GM18498 (cell line): ENCODE measurements around the gene CFAP77.

Experiments used
- ATAC-seq: cut with Tn5 transposase; IDR thresholded peaks from one replicate; pipeline ENCODE4 v1.9.1; 2021; ENCODE audit warnings: mild to moderate bottlenecking, moderate library complexity; ENCODE audit not compliant: unreplicated experiment

CFAP77 gene

GRCh38 chr9:132590318-132591182 lies 180.5 kb downstream of the CFAP77 start:
- ATAC-seq, result no peak

GRCh38 chr9:132591244-132591643 lies 181.2 kb downstream of the CFAP77 start:
- no peak for ATAC-seq

GRCh38 chr9:132591751-132592314 lies 181.8 kb downstream of the CFAP77 start:
- no peak for ATAC-seq

- ATAC-seq, result no peak
Observed at GRCh38 chr9:132592451-132592850, 182.4 kb downstream of the CFAP77 start.

GRCh38 chr9:132594412-132594811 lies 184.4 kb downstream of the CFAP77 start:
- ATAC-seq, result no peak

- no peak for ATAC-seq
Observed at GRCh38 chr9:132595319-132595718, 185.3 kb downstream of the CFAP77 start.

GRCh38 chr9:132596200-132596599 lies 186.2 kb downstream of the CFAP77 start:
- ATAC-seq, result no peak

GRCh38 chr9:132597073-132597775 lies 187.2 kb downstream of the CFAP77 start:
- no peak for ATAC-seq

- ATAC-seq, result no peak
Observed at GRCh38 chr9:132600326-132600984, 190.4 kb downstream of the CFAP77 start.

- no peak for ATAC-seq
Observed at GRCh38 chr9:132602207-132602606, 192.2 kb downstream of the CFAP77 start.

- ATAC-seq, result no peak
Observed at GRCh38 chr9:132605387-132605786, 195.4 kb downstream of the CFAP77 start.

GRCh38 chr9:132606066-132606465 lies 196.1 kb downstream of the CFAP77 start:
- ATAC-seq, result no peak

- ATAC-seq, result no peak
Observed at GRCh38 chr9:132609184-132609583, 199.2 kb downstream of the CFAP77 start.

GRCh38 chr9:132609829-132610228 lies 199.8 kb downstream of the CFAP77 start:
- no peak for ATAC-seq

- no peak for ATAC-seq
Observed at GRCh38 chr9:132610661-132611060, 200.7 kb downstream of the CFAP77 start.

GRCh38 chr9:132614324-132614723 lies 204.3 kb downstream of the CFAP77 start:
- no peak for ATAC-seq

GRCh38 chr9:132615774-132616173 lies 205.8 kb downstream of the CFAP77 start:
- ATAC-seq, result no peak

GRCh38 chr9:132616725-132617124 lies 206.7 kb downstream of the CFAP77 start:
- ATAC-seq, result no peak

- no peak for ATAC-seq
Observed at GRCh38 chr9:132622159-132622558, 212.1 kb downstream of the CFAP77 start.
